ENCODE measurements around the gene KIF6.

KIF6 gene

GRCh38 chr6:39724787-39725631, at the start of gene KIF6:
Gene KIF6 (minus strand): TSS chr6:39725408. CDS start chr6:39725310, 98 bp downstream.
- intact Hi-C loops (cut with DNase I): loop anchor here (10.0 kb wide), 1 partner anchor 50 kb away; no protein-coding TSS in a partner anchor
- DNase-seq: peak; percentile 90 to 99 (median 94)

- DNase-seq: no peak
Observed at GRCh38 chr6:39773782-39774181, 48.6 kb upstream of the KIF6 start.

GRCh38 chr6:39772559-39773273, 47.5 kb upstream of the KIF6 start:
- DNase-seq: no peak
- intact Hi-C loops (cut with DNase I): loop anchor here (10.0 kb wide), 1 partner anchor 48 kb away; the partner anchor contains the start of gene KIF6

More at GRCh38 chr6:39773782-39774181, 48.6 kb upstream of the KIF6 start:
- intact Hi-C loops (cut with DNase I): loop anchor here (10.0 kb wide), 1 partner anchor 49 kb away; the partner anchor contains the start of gene KIF6

GRCh38 chr6:39770446-39770845, 45.2 kb upstream of the KIF6 start:
- intact Hi-C loops (cut with DNase I): loop anchor here (10.0 kb wide), 1 partner anchor 46 kb away; the partner anchor contains the start of gene KIF6
- peak in 6 of 10 donors; percentile 25 to 88 (median 58) for DNase-seq

GRCh38 chr6:39769012-39769411, 43.8 kb upstream of the KIF6 start:
- peak in 6 of 10 donors; percentile 15 to 93 (median 80) for DNase-seq
- intact Hi-C loops (cut with DNase I): no loop called here

GRCh38 chr6:39765508-39766065, 40.4 kb upstream of the KIF6 start:
- intact Hi-C loops (cut with DNase I): no loop called here
- no peak for DNase-seq

GRCh38 chr6:39760226-39760952, 35.2 kb upstream of the KIF6 start:
- DNase-seq: no peak
- intact Hi-C loops (cut with DNase I): no loop called here

- intact Hi-C loops (cut with DNase I): no loop called here
- no peak for DNase-seq
Observed at GRCh38 chr6:39758905-39759605, 33.8 kb upstream of the KIF6 start.

GRCh38 chr6:39756582-39756981, 31.4 kb upstream of the KIF6 start:
- DNase-seq: no peak
- intact Hi-C loops (cut with DNase I): no loop called here

- DNase-seq: no peak
- intact Hi-C loops (cut with DNase I): no loop called here
Observed at GRCh38 chr6:39755231-39755630, 30.0 kb upstream of the KIF6 start.

GRCh38 chr6:39754514-39755115, 29.4 kb upstream of the KIF6 start:
- no peak for DNase-seq
- intact Hi-C loops (cut with DNase I): no loop called here

GRCh38 chr6:39753725-39754045, 28.5 kb upstream of the KIF6 start:
- no peak for DNase-seq
- intact Hi-C loops (cut with DNase I): no loop called here

GRCh38 chr6:39752835-39753724, 27.9 kb upstream of the KIF6 start:
- no peak for DNase-seq
- intact Hi-C loops (cut with DNase I): no loop called here

GRCh38 chr6:39746795-39747194, 21.6 kb upstream of the KIF6 start:
- no peak for DNase-seq
- intact Hi-C loops (cut with DNase I): no loop called here

- intact Hi-C loops (cut with DNase I): no loop called here
- no peak for DNase-seq
Observed at GRCh38 chr6:39733704-39734103, 8.5 kb upstream of the KIF6 start.

GRCh38 chr6:39731565-39731964, 6.4 kb upstream of the KIF6 start:
- intact Hi-C loops (cut with DNase I): no loop called here
- DNase-seq: no peak

GRCh38 chr6:39729945-39730344, 4.7 kb upstream of the KIF6 start:
- DNase-seq: no peak
- intact Hi-C loops (cut with DNase I): loop anchor here (10.0 kb wide), 1 partner anchor 45 kb away; no protein-coding TSS in a partner anchor

- intact Hi-C loops (cut with DNase I): loop anchor here (10.0 kb wide), 1 partner anchor 49 kb away; no protein-coding TSS in a partner anchor
- DNase-seq: no peak
Observed at GRCh38 chr6:39725632-39725997, 407 bp upstream of the KIF6 start.

All from posterior cingulate gyrus (tissue), 11 donors.